ENCODE measurements around the gene MEF2D.
A peak's percentile ranks its signal among the peaks of the same experiment; 100 is the strongest.

The MEF2D gene

DNA sequence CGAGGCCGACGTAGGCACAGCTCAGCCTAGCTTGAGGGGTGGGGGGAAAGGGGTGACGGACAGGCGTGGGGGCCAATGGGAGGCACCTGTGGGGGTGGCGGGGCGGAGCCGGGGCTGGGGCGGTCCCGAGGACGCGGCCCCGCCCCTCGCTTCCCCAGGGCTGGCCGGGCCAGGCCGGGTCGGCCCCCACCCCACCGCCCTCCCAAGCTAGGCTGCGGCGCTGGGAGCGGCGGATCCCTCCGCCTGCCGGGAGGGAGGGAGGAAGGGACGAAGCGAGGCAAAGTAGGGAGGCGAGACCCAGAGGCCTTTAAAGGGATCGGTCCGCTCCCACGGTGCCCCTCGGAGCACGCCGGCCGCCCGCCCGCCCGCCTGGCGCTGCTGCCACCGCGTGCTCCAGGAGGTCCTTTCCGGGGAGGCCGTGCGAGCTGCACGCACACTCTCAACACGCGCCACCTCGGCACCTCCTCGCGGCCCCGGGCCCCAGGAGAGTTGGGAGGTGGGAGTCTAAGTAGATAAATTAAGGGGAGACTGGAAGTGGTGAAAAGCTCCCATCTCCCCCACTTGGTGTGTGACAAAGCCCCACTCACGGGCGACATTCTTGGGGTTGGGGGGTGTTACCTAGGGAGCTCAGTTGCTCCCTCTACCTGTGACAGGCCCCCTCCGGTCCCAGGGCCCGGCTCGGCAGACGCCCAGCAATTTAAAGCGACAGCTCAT lies 375 bp upstream of the MEF2D start:
- DNase-seq (ENCODE audit: low read depth in 2 of 2): peak; percentile 96

- no peak for DNase-seq (ENCODE audit: low read depth in 2 of 2)
Measured at GRCh38 chr1:156499842-156500542, 583 bp downstream of the MEF2D start.

GRCh38 chr1:156499194-156499841 lies 1.3 kb downstream of the MEF2D start:
- DNase-seq (ENCODE audit: low read depth in 2 of 2): no peak

DNA sequence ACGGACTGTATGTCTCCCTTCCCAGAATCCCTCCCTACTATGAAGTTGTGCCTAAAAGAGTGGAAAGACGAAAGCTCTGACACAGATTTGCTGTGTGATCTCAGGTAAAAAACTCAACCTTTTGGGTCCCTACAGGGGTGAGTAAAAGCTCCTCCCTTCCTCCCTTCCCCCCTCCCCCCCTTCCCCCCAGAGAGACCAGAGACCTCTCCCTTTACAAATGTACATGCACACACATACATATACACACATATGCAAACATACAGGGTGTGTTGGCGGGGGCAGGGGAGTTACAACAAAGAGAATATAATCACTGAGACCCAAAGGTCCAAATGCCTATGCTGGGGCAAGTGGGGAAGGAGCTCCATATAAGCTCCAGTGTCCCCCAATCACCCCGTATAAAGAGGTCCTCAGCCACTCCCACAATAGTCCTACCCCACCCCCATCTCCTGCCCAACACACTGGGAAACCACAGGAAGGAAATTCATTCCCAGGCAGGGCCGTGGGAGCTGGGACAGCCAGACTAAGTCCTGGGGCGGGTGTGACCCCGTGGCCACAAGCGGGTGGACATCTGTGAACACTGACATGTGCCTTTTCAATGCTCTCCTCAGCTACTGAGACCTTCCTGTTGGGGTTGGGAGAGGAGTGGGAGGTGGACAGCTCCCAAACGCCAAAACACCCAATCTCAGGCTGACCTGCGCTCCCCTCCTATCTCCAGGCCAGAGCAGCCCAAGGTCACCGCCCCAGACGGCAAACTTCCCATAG lies 2.0 kb downstream of the MEF2D start:
- DNase-seq (ENCODE audit: low read depth in 2 of 2): no peak

DNA sequence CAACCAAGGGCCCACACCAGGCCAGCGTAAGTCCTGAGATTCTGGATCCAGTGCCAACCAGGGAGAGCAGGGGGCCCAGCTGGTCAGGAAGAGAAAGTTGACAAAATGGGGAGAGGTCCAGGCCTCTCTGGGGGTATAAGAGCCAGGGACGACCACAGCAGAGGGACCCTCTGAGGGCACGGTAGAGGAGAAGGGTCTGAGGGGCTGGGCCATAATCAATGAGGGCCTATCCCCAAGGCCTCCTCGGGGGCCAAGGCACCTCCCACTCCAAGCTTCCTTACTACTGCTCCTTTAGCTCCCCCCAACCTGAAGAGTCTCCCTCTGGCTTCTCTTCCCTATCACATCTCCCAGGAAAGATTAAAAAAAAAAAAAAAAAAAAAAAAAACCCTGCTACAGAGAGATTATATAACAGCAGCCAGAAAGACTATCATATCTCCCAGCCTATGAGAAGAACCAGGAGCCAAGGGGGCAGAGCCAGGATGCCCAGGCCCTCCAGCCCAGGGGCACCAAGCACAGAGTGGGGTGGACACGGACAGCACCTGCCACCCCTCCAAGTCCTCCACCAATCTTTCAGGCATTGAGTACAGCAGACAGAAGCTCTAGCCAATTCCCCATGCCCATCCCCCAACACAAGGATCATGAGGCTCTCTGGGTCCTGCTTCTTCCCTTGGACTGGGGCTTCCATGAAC lies 2.7 kb downstream of the MEF2D start:
- DNase-seq (ENCODE audit: low read depth in 2 of 2): no peak

- no peak for DNase-seq (ENCODE audit: low read depth in 2 of 2)
Measured at GRCh38 chr1:156497078-156497742, 3.4 kb downstream of the MEF2D start.

- no peak for DNase-seq (ENCODE audit: low read depth in 2 of 2)
Measured at GRCh38 chr1:156496211-156496761, 4.3 kb downstream of the MEF2D start.

- no peak for DNase-seq (ENCODE audit: low read depth in 2 of 2)
Measured at GRCh38 chr1:156495401-156496140, 5.0 kb downstream of the MEF2D start.

- no peak for DNase-seq (ENCODE audit: low read depth in 2 of 2)
Measured at GRCh38 chr1:156494309-156494895, 6.2 kb downstream of the MEF2D start.

DNA sequence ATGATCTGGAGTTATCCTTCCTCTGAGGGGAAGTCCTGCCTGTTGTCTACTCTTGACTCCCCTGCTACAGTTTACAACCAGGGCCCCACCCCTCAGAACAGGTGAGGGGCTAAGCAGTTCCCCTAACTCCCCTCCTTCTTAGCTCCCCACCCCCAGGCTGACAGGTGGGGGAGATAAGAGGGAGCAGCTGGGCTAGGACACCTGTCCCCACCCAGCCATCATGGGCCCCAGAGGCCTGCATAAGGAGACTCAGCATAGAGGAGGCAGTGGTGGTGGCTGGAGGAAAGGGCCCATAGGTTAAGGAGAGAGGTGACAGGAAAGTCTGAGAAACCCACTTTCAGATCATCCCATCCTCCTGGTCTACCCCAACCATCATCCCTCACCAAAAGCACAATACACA lies 6.8 kb downstream of the MEF2D start:
- no peak for DNase-seq (ENCODE audit: low read depth in 2 of 2)

DNA sequence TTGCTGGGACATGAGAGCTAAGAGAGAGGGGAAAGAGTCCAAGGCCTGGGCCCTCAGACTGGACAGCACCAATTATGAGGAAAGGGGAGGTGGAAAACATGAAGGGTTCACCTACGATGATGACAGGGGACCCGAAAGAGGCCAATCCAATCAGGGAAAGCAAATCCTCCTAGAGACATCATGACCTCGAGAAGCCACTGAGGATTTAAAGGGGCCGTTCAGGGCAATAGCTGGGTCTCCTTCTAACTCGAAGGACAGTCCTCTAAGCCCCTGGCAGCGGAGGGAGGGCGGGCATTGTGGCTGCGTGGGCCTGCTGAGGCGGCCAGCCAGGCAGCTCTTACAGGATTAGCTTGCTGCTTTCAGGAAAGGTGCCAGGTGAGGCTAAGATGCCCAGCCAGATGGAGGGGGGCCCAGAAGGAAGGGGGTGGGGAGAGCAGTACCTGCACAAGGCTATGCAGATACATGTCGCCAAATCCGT lies 7.4 kb downstream of the MEF2D start:
- DNase-seq (ENCODE audit: low read depth in 2 of 2): no peak

GRCh38 chr1:156492591-156493080 lies 7.9 kb downstream of the MEF2D start:
- DNase-seq (ENCODE audit: low read depth in 2 of 2): no peak

GRCh38 chr1:156492013-156492590 lies 8.5 kb downstream of the MEF2D start:
- DNase-seq (ENCODE audit: low read depth in 2 of 2): no peak

GRCh38 chr1:156491151-156491949 lies 9.2 kb downstream of the MEF2D start:
- no peak for DNase-seq (ENCODE audit: low read depth in 2 of 2)

GRCh38 chr1:156490401-156491032 lies 10.1 kb downstream of the MEF2D start:
- DNase-seq (ENCODE audit: low read depth in 2 of 2): no peak

GRCh38 chr1:156489935-156490293 lies 10.7 kb downstream of the MEF2D start:
- DNase-seq (ENCODE audit: low read depth in 2 of 2): no peak

GRCh38 chr1:156489166-156489934 lies 11.2 kb downstream of the MEF2D start:
- no peak for DNase-seq (ENCODE audit: low read depth in 2 of 2)
